ENCODE measurements around the gene CCDC122. TPM values are rescaled to one million over a fixed set of nuclear protein-coding genes. Genes with fewer than 3 reads are reported as not detected.
A peak's percentile ranks its signal among the peaks of the same experiment; 100 is the strongest.

The CCDC122 gene
- total RNA-seq, 1 donor from 2014 or later, result 6.7 TPM

DNA sequence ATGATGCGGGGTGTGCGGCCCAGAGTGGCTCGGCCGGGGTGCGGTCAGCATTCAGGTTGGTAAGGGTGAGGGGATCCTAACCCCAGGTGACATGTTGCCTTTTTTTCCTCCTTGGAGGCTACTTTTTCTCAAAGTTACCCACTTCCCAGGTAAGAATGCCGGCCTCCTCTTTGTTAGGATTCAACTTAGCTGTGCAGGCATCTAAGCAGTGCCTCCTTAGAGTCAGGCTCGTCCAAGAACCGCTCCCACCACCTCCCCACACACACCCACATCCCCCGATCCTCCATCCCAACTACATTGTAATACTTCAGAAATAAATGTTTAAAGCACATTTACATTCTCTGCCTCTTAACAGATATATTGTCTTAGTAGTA lies 92.0 kb downstream of the CCDC122 start:
- Histone ChIP-seq H3K9ac (ENCODE audit: low read length) (peak overlapping the region; percentile 68), H3K4me3 (ENCODE audit: insufficient read depth, low read depth, low read length) (peak overlapping the region; percentile 62), H3K4me1 (ENCODE audit: insufficient read depth, low read length) (peaks cover 6% of the 10 kb centered on the region), H3K27me3 (ENCODE audit: insufficient read depth, low read length) (no peaks in the 10 kb centered on the region), H3K9me3 (ENCODE audit: insufficient read depth, low read depth, low read length) (no peaks in the 10 kb centered on the region), H4K20me1 (ENCODE audit: insufficient read depth, low read length) (no peaks in the 10 kb centered on the region), H3K4me2 (ENCODE audit: low read length) (peak overlapping the region; percentile 97), H3K36me3 (ENCODE audit: insufficient read depth, low read length) (no peaks in the 10 kb centered on the region), H2AFZ (ENCODE audit: low read depth, low read length) (peak overlapping the region; percentile 90), H3K79me2 (ENCODE audit: insufficient read depth, low read length) (no peaks in the 10 kb centered on the region), H3K27ac (ENCODE audit: low read depth, low read length) (no peak overlapping the region)
- Mint-ChIP-seq H3K4me3 (ENCODE audit: unreplicated experiment) (peak overlapping the region; percentile 86), H3K27me3 (ENCODE audit: low read depth, unreplicated experiment) (peaks cover 1% of the 10 kb centered on the region), H3K36me3 (ENCODE audit: low read depth, unreplicated experiment) (no peaks in the 10 kb centered on the region), H3K9me3 (ENCODE audit: unreplicated experiment) (no peaks in the 10 kb centered on the region), H3K27ac (ENCODE audit: unreplicated experiment) (peak overlapping the region; percentile 69), H3K4me1 (ENCODE audit: low read depth, unreplicated experiment) (peaks cover 7% of the 10 kb centered on the region)
- DNase-seq (ENCODE audit: low read depth) (no peak), FAIRE-seq (no peak)
- TF ChIP-seq CTCF (IDR thresholded peaks at IDR 0.05; ENCODE audit: insufficient read depth, low read depth, low read length) (no peak), EZH2 (IDR thresholded peaks at IDR 0.05; ENCODE audit: insufficient read depth, low read length) (no peak)

DNA sequence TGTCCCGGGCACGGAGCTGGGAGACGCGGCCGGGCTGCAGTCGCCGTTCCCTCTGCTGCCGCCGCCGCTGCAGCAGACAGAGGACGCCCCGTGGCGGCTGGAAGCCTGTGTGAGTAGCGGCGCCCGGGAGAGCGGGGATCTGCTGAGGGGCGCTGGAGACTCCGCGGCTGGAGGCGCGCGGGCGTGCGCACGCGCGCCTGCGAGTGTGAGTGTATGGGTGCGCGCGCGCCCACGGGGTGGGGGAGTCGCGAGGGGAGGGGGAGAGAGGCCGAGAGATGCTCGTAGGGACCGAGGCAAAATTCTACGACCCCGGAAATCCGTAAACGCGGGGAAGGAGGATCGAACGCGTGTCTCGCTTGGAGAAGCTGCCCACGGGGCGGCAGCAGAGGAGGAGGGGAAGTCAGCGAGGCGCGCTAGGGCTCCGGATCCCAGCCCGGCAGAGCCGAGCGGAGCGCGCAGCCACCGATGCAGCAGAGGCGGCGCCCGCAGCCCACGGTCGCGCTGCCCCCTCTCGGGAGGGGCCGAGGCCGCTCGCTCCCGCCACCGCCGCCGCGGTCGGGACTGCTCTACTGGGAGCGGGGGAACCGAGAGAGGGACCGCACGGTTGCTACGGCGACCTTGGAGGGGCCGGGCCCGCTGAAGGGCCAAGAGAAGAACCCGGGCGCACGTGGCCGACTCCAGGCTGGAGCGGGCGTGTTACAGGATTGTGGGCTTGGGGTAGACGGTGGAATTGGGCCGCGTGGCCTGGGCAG lies 92.6 kb downstream of the CCDC122 start, which contains the start of gene ENOX1:
ENOX1 (minus strand) TSS at position 207 of the 752 bp plus-strand sequence.
- Histone ChIP-seq H3K4me2 (ENCODE audit: low read length) (peak within 1 kb of the TSS; percentile 97), H3K36me3 (ENCODE audit: insufficient read depth, low read length) (no peaks in the 10 kb centered on the region), H2AFZ (ENCODE audit: low read depth, low read length) (peak within 1 kb of the TSS; percentile 90), H3K4me1 (ENCODE audit: insufficient read depth, low read length) (peaks cover 6% of the 10 kb centered on the region), H3K27me3 (ENCODE audit: insufficient read depth, low read length) (no peaks in the 10 kb centered on the region), H3K27ac (ENCODE audit: low read depth, low read length) (no peak within 1 kb of the TSS), H3K4me3 (ENCODE audit: insufficient read depth, low read depth, low read length) (peak within 1 kb of the TSS; percentile 62), H3K9ac (ENCODE audit: low read length) (peak within 1 kb of the TSS; percentile 68), H4K20me1 (ENCODE audit: insufficient read depth, low read length) (no peaks in the 10 kb centered on the region), H3K79me2 (ENCODE audit: insufficient read depth, low read length) (no peaks in the 10 kb centered on the region), H3K9me3 (ENCODE audit: insufficient read depth, low read depth, low read length) (no peaks in the 10 kb centered on the region)
- Mint-ChIP-seq H3K9me3 (ENCODE audit: unreplicated experiment) (no peaks in the 10 kb centered on the region), H3K4me1 (ENCODE audit: low read depth, unreplicated experiment) (peaks cover 5% of the 10 kb centered on the region), H3K4me3 (ENCODE audit: unreplicated experiment) (peak within 1 kb of the TSS; percentile 91), H3K27me3 (ENCODE audit: low read depth, unreplicated experiment) (peaks cover 1% of the 10 kb centered on the region), H3K36me3 (ENCODE audit: low read depth, unreplicated experiment) (no peaks in the 10 kb centered on the region), H3K27ac (ENCODE audit: unreplicated experiment) (peak within 1 kb of the TSS; percentile 69)
- FAIRE-seq, result no peak
- DNase-seq (ENCODE audit: low read depth), result peak; percentile 51
- no peak for TF ChIP-seq EZH2 (IDR thresholded peaks at IDR 0.05; ENCODE audit: insufficient read depth, low read length)

DNA sequence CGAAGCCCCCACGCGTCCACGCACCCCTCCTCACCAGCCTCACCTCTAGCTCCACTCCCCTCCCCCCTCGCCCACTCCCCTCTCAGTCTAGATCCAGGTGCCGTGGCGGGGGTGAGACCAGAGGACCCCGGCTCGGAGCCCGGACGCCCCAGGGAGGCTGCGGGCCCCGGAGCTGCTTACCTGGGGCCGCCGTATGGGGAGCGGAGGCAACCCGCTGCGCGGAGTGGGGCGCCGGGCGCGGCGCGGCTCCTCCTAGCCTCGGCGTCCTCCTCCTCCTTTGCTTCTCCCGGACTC lies 93.1 kb downstream of the CCDC122 start:
- no peaks in the 10 kb centered on the region for H3K9me3 Mint-ChIP-seq (ENCODE audit: unreplicated experiment)
- FAIRE-seq (no peak), DNase-seq (ENCODE audit: low read depth) (no peak)
- peak overlapping the region; percentile 62 for H3K4me3 ChIP-seq (ENCODE audit: insufficient read depth, low read depth, low read length)
- peak overlapping the region; percentile 97 for H3K4me2 ChIP-seq (ENCODE audit: low read length)
- no peak overlapping the region for H3K27ac Mint-ChIP-seq (ENCODE audit: unreplicated experiment)
- peaks cover 1% of the 10 kb centered on the region for H3K27me3 Mint-ChIP-seq (ENCODE audit: low read depth, unreplicated experiment)
- H3K36me3 ChIP-seq (ENCODE audit: insufficient read depth, low read length), result no peaks in the 10 kb centered on the region
- peaks cover 6% of the 10 kb centered on the region for H3K4me1 ChIP-seq (ENCODE audit: insufficient read depth, low read length)
- H4K20me1 ChIP-seq (ENCODE audit: insufficient read depth, low read length), result no peaks in the 10 kb centered on the region
- H3K4me1 Mint-ChIP-seq (ENCODE audit: low read depth, unreplicated experiment), result peaks cover 5% of the 10 kb centered on the region
- H3K27ac ChIP-seq (ENCODE audit: low read depth, low read length), result no peak overlapping the region
- no peaks in the 10 kb centered on the region for H3K36me3 Mint-ChIP-seq (ENCODE audit: low read depth, unreplicated experiment)
- H2AFZ ChIP-seq (ENCODE audit: low read depth, low read length), result peak overlapping the region; percentile 90
- H3K4me3 Mint-ChIP-seq (ENCODE audit: unreplicated experiment), result peak overlapping the region; percentile 91
- H3K9ac ChIP-seq (ENCODE audit: low read length), result peak overlapping the region; percentile 68
- TF ChIP-seq EZH2 (IDR thresholded peaks at IDR 0.05; ENCODE audit: insufficient read depth, low read length) (no peak), CTCF (IDR thresholded peaks at IDR 0.05; ENCODE audit: insufficient read depth, low read depth, low read length) (no peak)
- no peaks in the 10 kb centered on the region for H3K79me2 ChIP-seq (ENCODE audit: insufficient read depth, low read length)
- H3K27me3 ChIP-seq (ENCODE audit: insufficient read depth, low read length), result no peaks in the 10 kb centered on the region
- H3K9me3 ChIP-seq (ENCODE audit: insufficient read depth, low read depth, low read length), result no peaks in the 10 kb centered on the region

Other genes starting within 250 kb of the CCDC122 start
- gene ENOX1, start 92.8 kb downstream of the CCDC122 start, total RNA-seq, result 2.3 and 2.4 TPM in 2 replicates
- gene LACC1, start 164 bp upstream of the CCDC122 start, total RNA-seq, result 7.3 and 9.2 TPM in 2 replicates

Measured in astrocyte (in vitro differentiated cells and primary cell).